Naive thymus-derived CD4-positive, alpha-beta T cell (primary cell): ENCODE measurements around the gene PTDSS2. TPM values are rescaled to one million over a fixed set of nuclear protein-coding genes. Genes with fewer than 3 reads are reported as not detected.
"Not testable (repeated sequence)": the region's sequence is repeated elsewhere in the genome, so short reads cannot be mapped to it uniquely, and the experiment has no call there.

Source experiments
- ATAC-seq: fragments of 150-1000 bp; cut with Tn5 transposase; 2 replicates; pipeline ENCODE4 v1.10.0; 2021; ENCODE audit warnings: mild to moderate bottlenecking, moderate library complexity
- CTCF ChIA-PET: fragments of 350-600 bp; sonication (Branson Sonifier 250); formaldehyde crosslinking; loops from one replicate; lab custom pipeline; 2021; ENCODE audit warnings: antibody characterized with exemption; lab: Charles Lee
- POLR2A ChIA-PET: fragments of 350-600 bp; sonication (Branson Sonifier 250); formaldehyde crosslinking; loops from one replicate; lab custom pipeline; 2021; ENCODE audit warnings: antibody characterized with exemption, inconsistent platforms; lab: Charles Lee
- DNase-seq, 9 donors: peaks; one replicate each; pipeline versions ENCODE4 v3.0.0 to v3.0.0-alpha.2; 2020 to 2022; ENCODE audit warnings: mixed read lengths in 1 of 9
- H3K27ac ChIP-seq: one replicate; pipeline ENCODE4 v1.7.0; 2013; ENCODE audit warnings: mild to moderate bottlenecking, low read depth, low read length, moderate library complexity
- H3K27me3 ChIP-seq, 2 donors: one replicate each; pipeline ENCODE4 v1.7.0; 2013; ENCODE audit warnings: low read length in 2 of 2, mild to moderate bottlenecking in 2 of 2, moderate library complexity in 2 of 2; ENCODE audit not compliant: control insufficient read depth in 2 of 2, insufficient read depth in 2 of 2
- H3K36me3 ChIP-seq, 3 experiments: 1 replicate in 2 of 3; 2 replicates in 1 of 3; pipeline ENCODE4 v1.7.0; 2013; ENCODE audit warnings: low read length in 3 of 3, mild to moderate bottlenecking in 3 of 3, moderate library complexity in 1 of 3; ENCODE audit not compliant: insufficient read depth in 3 of 3, control insufficient read depth in 2 of 3
- H3K4me1 ChIP-seq, 2 donors: one replicate each; pipeline ENCODE4 v1.7.0; 2013; ENCODE audit warnings: low read length in 2 of 2, mild to moderate bottlenecking in 2 of 2, moderate library complexity in 1 of 2; ENCODE audit not compliant: control insufficient read depth in 2 of 2, insufficient read depth in 2 of 2
- H3K4me3 ChIP-seq: 2 replicates; pipeline ENCODE4 v1.7.0; 2013; ENCODE audit warnings: mild to moderate bottlenecking, low read length
- H3K9me3 ChIP-seq, 3 experiments: 1 replicate in 2 of 3; 2 replicates in 1 of 3; pipeline ENCODE4 v1.7.0; 2013; ENCODE audit warnings: low read length in 3 of 3; ENCODE audit not compliant: control insufficient read depth in 2 of 3
- H3K27ac Mint-ChIP-seq, 9 donors: one replicate each; pipeline ENCODE4 v1.8.0; 2020 to 2022; ENCODE audit warnings: mixed read lengths in 9 of 9, mild to moderate bottlenecking in 8 of 9, moderate library complexity in 5 of 9, inconsistent platforms in 2 of 9
- H3K27me3 Mint-ChIP-seq, 5 donors: one replicate each; pipeline ENCODE4 v1.8.0; 2021 to 2022; ENCODE audit warnings: mixed read lengths in 5 of 5, mild to moderate bottlenecking in 1 of 5
- H3K36me3 Mint-ChIP-seq, 5 donors: one replicate each; pipeline ENCODE4 v1.8.0; 2020 to 2022; ENCODE audit warnings: mixed read lengths in 5 of 5, mild to moderate bottlenecking in 3 of 5, inconsistent platforms in 1 of 5
- H3K4me1 Mint-ChIP-seq, 7 donors: one replicate each; pipeline ENCODE4 v1.8.0; 2020 to 2022; ENCODE audit warnings: mixed read lengths in 7 of 7, mild to moderate bottlenecking in 3 of 7, inconsistent platforms in 1 of 7
- H3K4me3 Mint-ChIP-seq, 10 donors: one replicate each; pipeline ENCODE4 v1.8.0; 2020 to 2022; ENCODE audit warnings: mild to moderate bottlenecking in 10 of 10, mixed read lengths in 10 of 10, moderate library complexity in 6 of 10, inconsistent platforms in 2 of 10
- H3K9me3 Mint-ChIP-seq, 11 donors: one replicate each; pipeline ENCODE4 v1.8.0; 2020 to 2022; ENCODE audit warnings: mixed read lengths in 11 of 11, mild to moderate bottlenecking in 4 of 11, inconsistent platforms in 1 of 11, moderate library complexity in 1 of 11
- intact Hi-C, 2 donors: fragments of 100-400 bp; cut with micrococcal nuclease; formaldehyde crosslinking; loops; one replicate each; pipeline ENCODE4 v1.15.1; 2023
- polyA plus RNA-seq, 2 donors: library from polyadenylated mRNA; unstranded; fragments of 300-500 nt; fragmentation: Illumina TruSeq; gene quantifications; one replicate each; pipeline ENCODE4 v1.2.3, GENCODE V29; 2021
- total RNA-seq, 6 experiments: library from RNA in 5 of 6; stranded (reverse) in 5 of 6; gene quantifications; 1 replicate in 5 of 6; 2 replicates in 1 of 6; pipeline ENCODE4 v1.2.3 and lab custom pipeline; 2021 to 2026

Gene PTDSS2
- total and polyA plus RNA-seq, 7 experiments from 2014 or later: 9.0 to 27.7 (median 19.4) TPM

GRCh38 chr11:433111-433510, 17.0 kb upstream of the PTDSS2 start:
- ChIA-PET POLR2A (no interaction called here), CTCF (no interaction called here)
- H3K27me3 ChIP-seq: no peaks in the 10 kb centered on the region
- no peak overlapping the region for H3K4me3 Mint-ChIP-seq
- DNase-seq (peak in 1 of 9 donors; percentile 3), ATAC-seq (no peak)
- intact Hi-C loops: no loop called here
- H3K36me3 Mint-ChIP-seq: peaks cover 0 to 10% (median 0%) of the 10 kb centered on the region in 5 donors
- H3K4me1 ChIP-seq: peaks cover 4 to 10% of the 10 kb centered on the region in 2 donors
- peaks cover 0 to 15% (median 7%) of the 10 kb centered on the region in 7 donors for H3K4me1 Mint-ChIP-seq
- H3K9me3 Mint-ChIP-seq: peaks cover 0 to 2% (median 0%) of the 10 kb centered on the region in 11 donors
- peaks cover 0 to 32% (median 3%) of the 10 kb centered on the region in 3 experiments for H3K36me3 ChIP-seq
- H3K27ac Mint-ChIP-seq: no peak overlapping the region
- no peaks in the 10 kb centered on the region for H3K9me3 ChIP-seq
- no peaks in the 10 kb centered on the region for H3K27me3 Mint-ChIP-seq
- no peak overlapping the region for H3K27ac ChIP-seq
- H3K4me3 ChIP-seq: no peak overlapping the region

GRCh38 chr11:433641-434040, 16.4 kb upstream of the PTDSS2 start:
- Histone ChIP-seq H3K27me3 (no peaks in the 10 kb centered on the region), H3K9me3 (no peaks in the 10 kb centered on the region), H3K4me3 (no peak overlapping the region), H3K4me1 (peaks cover 4 to 10% of the 10 kb centered on the region in 2 donors), H3K36me3 (peaks cover 0 to 26% (median 3%) of the 10 kb centered on the region in 3 experiments), H3K27ac (no peak overlapping the region)
- H3K27me3 Mint-ChIP-seq: no peaks in the 10 kb centered on the region
- CTCF ChIA-PET: no interaction called here
- H3K4me3 Mint-ChIP-seq: no peak overlapping the region
- peaks cover 0 to 20% (median 8%) of the 10 kb centered on the region in 7 donors for H3K4me1 Mint-ChIP-seq
- intact Hi-C loops: no loop called here
- POLR2A ChIA-PET: no interaction called here
- DNase-seq: peak in 1 of 9 donors; percentile 7
- H3K9me3 Mint-ChIP-seq: peaks cover 0 to 2% (median 0%) of the 10 kb centered on the region in 11 donors
- H3K27ac Mint-ChIP-seq: no peak overlapping the region
- peaks cover 0 to 10% (median 0%) of the 10 kb centered on the region in 5 donors for H3K36me3 Mint-ChIP-seq
- no peak for ATAC-seq

GRCh38 chr11:434496-434895, 15.6 kb upstream of the PTDSS2 start:
- ChIA-PET POLR2A (no interaction called here), CTCF (no interaction called here)
- Histone ChIP-seq H3K27me3 (no peaks in the 10 kb centered on the region), H3K4me1 (peaks cover 4 to 10% of the 10 kb centered on the region in 2 donors), H3K9me3 (no peaks in the 10 kb centered on the region), H3K4me3 (no peak overlapping the region), H3K36me3 (peaks cover 0 to 24% (median 3%) of the 10 kb centered on the region in 3 experiments), H3K27ac (no peak overlapping the region)
- H3K27me3 Mint-ChIP-seq: no peaks in the 10 kb centered on the region
- DNase-seq: peak in 1 of 9 donors; percentile 2
- ATAC-seq: no peak
- peaks cover 0 to 4% (median 0%) of the 10 kb centered on the region in 5 donors for H3K36me3 Mint-ChIP-seq
- intact Hi-C loops: no loop called here
- no peak overlapping the region for H3K27ac Mint-ChIP-seq
- no peak overlapping the region for H3K4me3 Mint-ChIP-seq
- H3K9me3 Mint-ChIP-seq: peaks cover 0 to 2% (median 0%) of the 10 kb centered on the region in 11 donors
- H3K4me1 Mint-ChIP-seq: peaks cover 0 to 26% (median 12%) of the 10 kb centered on the region in 7 donors

- H3K27me3 ChIP-seq, H3K27ac Mint-ChIP-seq, CTCF ChIA-PET, H3K4me3 ChIP-seq, H3K9me3 Mint-ChIP-seq, intact Hi-C loops, H3K36me3 Mint-ChIP-seq, DNase-seq, H3K27ac ChIP-seq, H3K4me3 Mint-ChIP-seq, H3K27me3 Mint-ChIP-seq, H3K9me3 ChIP-seq, POLR2A ChIA-PET: not testable (repeated sequence)
- peaks cover 7 to 32% (median 18%) of the 10 kb centered on the region in 7 donors for H3K4me1 Mint-ChIP-seq
- peaks cover 0 to 24% (median 3%) of the 10 kb centered on the region in 3 experiments for H3K36me3 ChIP-seq
- peak; percentile 44 for ATAC-seq
- peaks cover 4 to 12% of the 10 kb centered on the region in 2 donors for H3K4me1 ChIP-seq
Measured at GRCh38 chr11:434999-435740, 14.9 kb upstream of the PTDSS2 start.

- Histone ChIP-seq H3K9me3 (no peaks in the 10 kb centered on the region), H3K27me3 (no peaks in the 10 kb centered on the region), H3K4me3 (no peak overlapping the region), H3K36me3 (peaks cover 0 to 16% (median 3%) of the 10 kb centered on the region in 3 experiments), H3K4me1 (peaks cover 7 to 25% of the 10 kb centered on the region in 2 donors), H3K27ac (no peak overlapping the region)
- ChIA-PET CTCF (no interaction called here), POLR2A (interaction anchor here (0.6 to 0.7 kb wide), 2 partner anchors 20 to 66 kb away, joined by 3 read pairs; no protein-coding TSS in a partner anchor)
- no peaks in the 10 kb centered on the region for H3K27me3 Mint-ChIP-seq
- ATAC-seq (no peak), DNase-seq (no peak)
- peak overlapping the region in 2 of 9 donors; percentile 57 to 67 for H3K27ac Mint-ChIP-seq
- peaks cover 0 to 4% (median 0%) of the 10 kb centered on the region in 5 donors for H3K36me3 Mint-ChIP-seq
- intact Hi-C loops: no loop called here
- H3K4me3 Mint-ChIP-seq: no peak overlapping the region
- H3K4me1 Mint-ChIP-seq: peaks cover 12 to 41% (median 28%) of the 10 kb centered on the region in 7 donors
- peaks cover 0 to 2% (median 0%) of the 10 kb centered on the region in 11 donors for H3K9me3 Mint-ChIP-seq
Measured at GRCh38 chr11:437228-437870, 12.7 kb upstream of the PTDSS2 start.

- Mint-ChIP-seq H3K27me3 (no peaks in the 10 kb centered on the region), H3K4me3 (peak overlapping the region in 2 of 10 donors; percentile 16 to 26), H3K9me3 (peaks cover 0 to 2% (median 0%) of the 10 kb centered on the region in 11 donors), H3K27ac (no peak overlapping the region), H3K4me1 (peaks cover 12 to 41% (median 28%) of the 10 kb centered on the region in 7 donors), H3K36me3 (peaks cover 0 to 2% (median 0%) of the 10 kb centered on the region in 5 donors)
- ATAC-seq (no peak), DNase-seq (no peak)
- no peaks in the 10 kb centered on the region for H3K27me3 ChIP-seq
- CTCF ChIA-PET: interaction anchor here (0.6 to 0.7 kb wide), 3 partner anchors 10 to 13 kb away, joined by 3 to 7 read pairs (median 3); partner anchors contain the start of gene PTDSS2
- H3K4me1 ChIP-seq: peaks cover 7 to 25% of the 10 kb centered on the region in 2 donors
- H3K36me3 ChIP-seq: peaks cover 0 to 6% (median 0%) of the 10 kb centered on the region in 3 experiments
- H3K27ac ChIP-seq: no peak overlapping the region
- no peaks in the 10 kb centered on the region for H3K9me3 ChIP-seq
- intact Hi-C loops: no loop called here
- H3K4me3 ChIP-seq: no peak overlapping the region
- POLR2A ChIA-PET: interaction anchor here (0.7 to 1.4 kb wide), 2 partner anchors 12 to 21 kb away, joined by 3 to 4 read pairs; no protein-coding TSS in a partner anchor
Measured at GRCh38 chr11:438101-438844, 11.8 kb upstream of the PTDSS2 start.
